Measurements from ENCODE around the gene TEX29.

DNA sequence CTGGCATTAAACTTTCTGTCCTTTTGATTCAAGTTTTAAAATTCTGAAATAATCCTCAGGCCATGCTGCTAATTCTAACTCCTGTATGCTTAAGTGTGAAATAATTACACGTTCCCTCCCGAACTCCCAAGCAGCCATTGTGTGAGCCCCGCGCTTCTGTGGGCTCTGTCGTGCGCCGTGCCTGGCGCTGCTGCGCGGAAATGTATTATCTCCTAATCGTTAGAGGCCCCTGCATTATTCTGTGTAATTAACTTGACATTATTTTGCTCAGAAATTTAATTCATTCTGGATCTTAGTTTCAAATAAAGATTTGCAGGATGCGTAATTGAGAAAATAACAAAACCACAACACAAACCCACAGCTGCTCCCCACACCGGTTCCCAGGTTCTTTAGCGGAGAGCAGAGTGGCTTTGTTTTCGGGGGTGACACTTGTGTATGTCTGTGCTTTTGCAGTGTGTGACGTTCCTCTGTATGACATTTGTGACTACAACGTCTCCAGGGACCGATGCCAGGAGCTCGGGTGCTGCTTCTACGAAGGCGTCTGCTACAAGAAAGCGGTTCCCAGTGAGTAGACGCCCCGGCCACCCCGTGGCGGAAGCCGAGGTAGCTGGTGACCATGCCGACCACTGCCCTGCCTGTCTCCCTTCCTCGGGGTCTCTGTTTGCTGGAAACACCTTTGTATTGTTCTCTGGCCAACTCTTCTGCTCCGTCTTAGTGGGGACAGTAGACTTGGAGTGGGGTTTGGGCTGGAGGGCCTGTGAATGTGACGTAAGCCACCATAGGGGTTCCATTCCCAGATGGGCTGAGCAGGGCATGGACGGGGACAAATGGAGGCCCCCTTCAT is 7.5 kb downstream of the TEX29 start:
- no peak for TF ChIP-seq CTCF (IDR thresholded peaks at IDR 0.05; ENCODE audit: poor library complexity, severe bottlenecking)
- TF ChIP-seq POLR2AphosphoS5 (IDR thresholded peaks at IDR 0.05), result no peak
